Measurements from ENCODE around the gene TNFSF4. TPM values are rescaled to one million over a fixed set of nuclear protein-coding genes. Genes with fewer than 3 reads are reported as not detected.

Gene TNFSF4
- total and polyA plus RNA-seq, 2 of the 4 experiments (the other 2 are of a cell fraction) = 13.4 to 19.7 TPM

DNA sequence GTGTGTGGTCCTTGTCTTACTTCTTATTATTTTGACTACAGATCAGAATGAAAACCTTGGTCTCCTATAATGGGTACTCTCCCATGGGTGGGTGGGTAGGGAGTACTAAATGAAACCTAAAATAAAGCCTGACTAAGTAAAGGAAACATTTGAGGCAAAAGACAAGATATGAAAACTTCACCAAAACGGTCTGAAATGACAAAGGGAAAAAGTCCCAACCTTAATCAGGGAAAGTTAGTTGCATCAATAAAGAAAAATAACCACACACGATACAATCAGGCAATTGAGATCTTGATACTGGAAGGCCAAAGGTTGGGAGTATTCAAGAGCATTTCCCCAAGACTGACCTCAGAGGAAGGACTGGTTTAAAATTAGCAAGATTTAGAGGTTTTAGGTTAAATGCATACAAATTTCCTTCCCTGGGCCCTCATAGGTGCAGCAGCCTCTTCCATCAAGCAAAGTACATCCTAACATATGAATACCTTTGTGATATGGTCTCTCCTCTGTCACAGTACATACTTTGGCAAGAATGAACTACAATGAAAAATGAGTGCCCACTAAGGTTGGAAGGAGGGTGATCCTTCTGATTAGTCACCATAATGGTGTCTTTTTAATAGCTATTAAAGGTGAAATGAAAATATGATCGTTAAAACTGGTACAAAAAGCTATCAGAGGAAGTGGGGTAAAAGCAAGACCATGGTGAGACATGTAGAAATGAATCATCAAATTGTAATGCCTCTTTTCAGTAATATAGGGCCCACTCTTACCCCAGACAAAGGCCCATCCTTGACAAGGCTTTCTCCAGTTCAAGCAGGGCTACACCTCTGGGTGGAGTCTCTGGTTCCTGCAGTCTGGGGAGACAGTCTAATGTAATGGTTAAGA, 15.3 kb upstream of the TNFSF4 start:
- no peak for TF ChIP-seq FOS (IDR thresholded peaks at IDR 0.05; ENCODE audit: low read depth, low read length)
- no peaks in the 10 kb centered on the region; the same call in 1 of the 2 replicates for H3K9me1 ChIP-seq (ENCODE audit: insufficient read depth, low read length)

More for the DNA sequence above, 15.3 kb upstream of the TNFSF4 start:
- Histone ChIP-seq H3K23ac (ENCODE audit: low read depth, low read length) (no peak overlapping the region), H4K5ac (ENCODE audit: low read depth, low read length) (no peak overlapping the region), H3K79me1 (ENCODE audit: low read depth in 1 of 2, low read length in 2 of 2) (no peaks in the 10 kb centered on the region), H2BK20ac (ENCODE audit: low read depth, low read length) (no peak overlapping the region), H3K56ac (ENCODE audit: extremely low read depth, insufficient read depth, low read length) (no peak overlapping the region), H3K4me2 (ENCODE audit: low read depth, low read length) (no peak overlapping the region), H3K9me3 (ENCODE audit: control insufficient read depth, insufficient read depth, low read length) (no peaks in the 10 kb centered on the region), H3K9ac (ENCODE audit: low read depth, low read length) (no peak overlapping the region), H2BK15ac (ENCODE audit: low read depth, low read length) (no peak overlapping the region), H3K27me3 (ENCODE audit: control insufficient read depth, insufficient read depth, low read length) (no peaks in the 10 kb centered on the region), H3K4me1 (ENCODE audit: control insufficient read depth, insufficient read depth, low read length) (no peaks in the 10 kb centered on the region), H3K27ac (ENCODE audit: insufficient read depth, low read length) (no peak overlapping the region), H3K4ac (ENCODE audit: low read depth, low read length) (no peak overlapping the region), H2BK5ac (ENCODE audit: low read depth, low read length, poor library complexity, severe bottlenecking) (no peak overlapping the region), H2BK120ac (ENCODE audit: low read depth, low read length) (no peak overlapping the region), H4K91ac (ENCODE audit: insufficient read depth, low read depth, low read length) (no peak overlapping the region), H2AFZ (replicated peaks; ENCODE audit: low read length, poor library complexity) (no peak overlapping the region), H2AK9ac (replicated peaks; ENCODE audit: low read depth, low read length, poor library complexity) (no peak overlapping the region), H4K20me1 (ENCODE audit: insufficient read depth, low read length) (no peaks in the 10 kb centered on the region), H3K14ac (replicated peaks; ENCODE audit: low read depth, low read length) (no peak overlapping the region), H4K8ac (ENCODE audit: low read depth in 2 of 2, low read length in 2 of 2) (no peak overlapping the region), H3K18ac (ENCODE audit: low read depth, low read length) (no peak overlapping the region), H3K4me3 (ENCODE audit: insufficient read depth, low read depth, low read length) (no peak overlapping the region), H2AK5ac (ENCODE audit: low read depth, low read length) (no peak overlapping the region), H3K36me3 (ENCODE audit: control insufficient read depth, insufficient read depth, low read length) (no peaks in the 10 kb centered on the region)
- DNase-seq (no peak), ATAC-seq (ENCODE audit: low read depth) (no peak)
- dilution Hi-C loops (cut with HindIII; ENCODE audit: low sequenced_read_pairs, unreplicated experiment) (no loop called here), intact Hi-C loops (cut with micrococcal nuclease) (no loop called here), in situ Hi-C loops (cut with MboI; ENCODE audit: low sequenced_read_pairs) (no loop called here)
- ChIA-PET POLR2A (ENCODE audit: unreplicated experiment) (no interaction called here), CTCF (no interaction called here)
- BruUV-seq (replicated peaks) = no TSS peak
- no CpG with 5 or more reads among the region's 3 CpGs for WGBS, 2 experiments (ENCODE audit: extremely low coverage in 2 of 2, insufficient read length in 1 of 2)
